Heart right ventricle (tissue), 16 donors: ENCODE measurements around the gene PRKAR1B. TPM values are rescaled to one million over a fixed set of nuclear protein-coding genes. Genes with fewer than 3 reads are reported as not detected.

ENCODE experiments used
- ATAC-seq, 8 donors: fragments of 200-7000 bp; cut with Tn5 transposase; one replicate each; pipeline ENCODE4 v1.9.1; 2020; ENCODE audit warnings: mild to moderate bottlenecking in 8 of 8, moderate library complexity in 8 of 8, moderate number of reproducible peaks in 1 of 8
- DNase-seq, 2 donors: peaks; one replicate each; pipeline ENCODE4 v3.0.0-alpha.2; 2020
- H3K27ac ChIP-seq, 10 donors: fragments of 200-600 bp; sonication (generic) in 2 of 10; one replicate each; pipeline versions ENCODE4 v1.5.0 to v1.8.0; 2020 to 2022; ENCODE audit warnings: mild to moderate bottlenecking in 3 of 10
- H3K27me3 ChIP-seq, 7 donors: fragments of 200-600 bp; one replicate each; pipeline ENCODE4 v1.8.0; 2021 to 2022; ENCODE audit warnings: mild to moderate bottlenecking in 2 of 7
- H3K36me3 ChIP-seq, 9 donors: fragments of 200-600 bp; sonication (generic) in 1 of 9; one replicate each; pipeline versions ENCODE4 v1.5.0 to v1.8.0; 2020 to 2022; ENCODE audit warnings: mild to moderate bottlenecking in 2 of 9
- H3K4me1 ChIP-seq, 9 donors: fragments of 200-600 bp; sonication (generic) in 1 of 9; one replicate each; pipeline versions ENCODE4 v1.5.0 to v1.8.0; 2020 to 2022; ENCODE audit warnings: mild to moderate bottlenecking in 4 of 9
- H3K4me3 ChIP-seq, 10 donors: fragments of 200-600 bp; sonication (generic) in 2 of 10; one replicate each; pipeline versions ENCODE4 v1.5.0 to v1.8.0; 2020 to 2022; ENCODE audit warnings: mild to moderate bottlenecking in 7 of 10, moderate library complexity in 2 of 10
- H3K9me3 ChIP-seq, 11 donors: fragments of 200-600 bp in 10 of 11; sonication (generic) in 2 of 11; one replicate each; pipeline versions ENCODE4 v1.5.0 to v1.8.0; 2013 to 2022; ENCODE audit warnings: mild to moderate bottlenecking in 2 of 11, control low read depth in 1 of 11, moderate library complexity in 1 of 11
- WGBS, 2 donors: extraction: QIAGEN DNeasy Blood & Tissue Kit; methylation state at CpG; one replicate each; pipeline ENCODE4 v1.1.7; 2013; ENCODE audit warnings: inconsistent platforms in 1 of 2; 5-methylcytosine and 5-hydroxymethylcytosine counted together
- intact Hi-C, 10 donors: fragments of 100-400 bp; cut with DNase I; formaldehyde crosslinking; loops; one replicate each; pipeline versions ENCODE4 v1.11.1 to v1.14.2; 2022
- polyA plus RNA-seq, 2 donors: library from polyadenylated mRNA; stranded (reverse); fragments of 200-250 nt; gene quantifications; one replicate each; pipeline ENCODE4 v1.2.3, GENCODE V29; 2013
- total RNA-seq, 10 donors: library from RNA; stranded (reverse); fragmentation: NEBNext Ultra II Directional in 3 of 10; extraction: Animal tissue kit (Norgen Biotek cat#: 25700) in 3 of 10; gene quantifications; one replicate each; pipeline versions ENCODE4 v1.2.1 to v1.2.4, GENCODE V29; 2021 to 2023
- TF ChIP-seq, protein P1 (sequence below), 9 donors: fragments of 200-600 bp; sonication (generic) in 2 of 9; IDR thresholded peaks; one replicate each; pipeline versions ENCODE4 v1.5.0 to v1.8.0; 2021 to 2022; ENCODE audit warnings: antibody characterized with exemption in 9 of 9, mild to moderate bottlenecking in 5 of 9, moderate library complexity in 1 of 9
- donor health status: Arrhythmogenic right ventricular cardiomyopathy.
- donor health status: ischemic (EF 13 %, LVEDD 7.1; RV severe dilation, severe dysfunction).
- donor health status: healthy with polysubstance abuse.
- donor health status: DM: no; HTN: yes; CAD: no.
- donor health status: DM: no; HTN: no; CAD: no.
- donor health status: ischemic (EF 25% LVEDD 6.9; RV normal size, moderate dysfunction).
- donor health status: ischemic (EF 25% LVEDD 5.7; RV mildly dilated, moderate dysfunction).
- donor health status: healthy.
- donor health status: DM: yes; HTN: yes; CAD: no.
- donor health status: Ischemic cardiomyopathy.
- donor health status: ischemic (EF 35%, LVEDD 5.7; RV mildly dilated, moderate dysfunction).
- donor health status: nonischemic (EF 11% LVEDD 7.7; RV severe dilation, severe dysfunction).
- donor health status: DM: yes; HTN: yes; CAD: no.
- donor health status: PGD.
- donor health status: ischemic (EF 29% LVEDD 5.4; RV normal size, mild dysfunction).
- donor health status: nonischemic (EF 23%, LVEDD 6.1; RV moderate dilation, normal function).

Gene PRKAR1B
- total and polyA plus RNA-seq, 12 donors, result 5.0 to 24.5 (median 20.6) TPM

DNA sequence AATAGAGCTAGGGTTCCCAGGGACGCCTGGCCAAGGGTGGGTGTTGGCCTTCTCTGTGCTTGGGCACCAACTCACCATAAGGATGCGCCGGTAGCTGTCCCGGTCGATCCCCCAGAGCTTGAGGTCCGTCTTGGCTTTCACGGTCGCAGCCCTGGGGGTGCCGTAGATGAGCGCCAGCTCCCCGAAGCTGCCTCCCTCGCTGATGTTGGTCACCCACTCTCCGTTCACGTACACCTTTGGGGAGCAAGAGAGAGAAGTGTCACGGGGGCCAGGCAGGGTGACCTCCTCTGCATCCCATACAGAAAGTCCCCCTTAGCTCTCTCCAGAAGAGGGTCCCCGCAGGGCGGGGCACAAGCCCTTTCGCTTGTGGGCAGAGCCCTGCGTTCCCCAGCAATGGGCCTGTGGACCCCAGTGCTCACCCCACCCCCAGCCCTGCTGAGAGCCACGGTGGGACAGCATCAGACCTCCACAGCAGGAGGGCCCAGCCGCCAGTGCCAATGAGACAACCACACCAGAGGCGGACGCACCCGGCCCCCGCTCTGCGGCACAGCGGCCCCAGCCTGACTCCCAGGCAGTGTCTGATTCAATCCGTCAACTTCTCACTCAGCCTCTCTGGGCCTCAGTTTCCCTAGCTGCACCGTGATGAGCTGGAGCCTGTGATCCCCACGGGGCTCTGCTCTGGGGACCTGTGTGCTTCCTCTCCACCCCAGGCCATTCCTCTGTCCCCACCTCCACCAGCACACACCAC is 130.8 kb downstream of the PRKAR1B start:
- no peaks in the 10 kb centered on the region for H3K27me3 ChIP-seq
- TF ChIP-seq, protein P1, sequence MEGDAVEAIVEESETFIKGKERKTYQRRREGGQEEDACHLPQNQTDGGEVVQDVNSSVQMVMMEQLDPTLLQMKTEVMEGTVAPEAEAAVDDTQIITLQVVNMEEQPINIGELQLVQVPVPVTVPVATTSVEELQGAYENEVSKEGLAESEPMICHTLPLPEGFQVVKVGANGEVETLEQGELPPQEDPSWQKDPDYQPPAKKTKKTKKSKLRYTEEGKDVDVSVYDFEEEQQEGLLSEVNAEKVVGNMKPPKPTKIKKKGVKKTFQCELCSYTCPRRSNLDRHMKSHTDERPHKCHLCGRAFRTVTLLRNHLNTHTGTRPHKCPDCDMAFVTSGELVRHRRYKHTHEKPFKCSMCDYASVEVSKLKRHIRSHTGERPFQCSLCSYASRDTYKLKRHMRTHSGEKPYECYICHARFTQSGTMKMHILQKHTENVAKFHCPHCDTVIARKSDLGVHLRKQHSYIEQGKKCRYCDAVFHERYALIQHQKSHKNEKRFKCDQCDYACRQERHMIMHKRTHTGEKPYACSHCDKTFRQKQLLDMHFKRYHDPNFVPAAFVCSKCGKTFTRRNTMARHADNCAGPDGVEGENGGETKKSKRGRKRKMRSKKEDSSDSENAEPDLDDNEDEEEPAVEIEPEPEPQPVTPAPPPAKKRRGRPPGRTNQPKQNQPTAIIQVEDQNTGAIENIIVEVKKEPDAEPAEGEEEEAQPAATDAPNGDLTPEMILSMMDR (IDR thresholded peaks at IDR 0.05), result no peak
- H3K4me1 ChIP-seq, result peaks cover 2 to 31% (median 17%) of the 10 kb centered on the region in 9 donors
- intact Hi-C loops, result no loop called here
- H3K36me3 ChIP-seq, result peaks cover 0 to 7% (median 0%) of the 10 kb centered on the region in 9 donors
- ATAC-seq, result no peak
- no peak overlapping the region for H3K27ac ChIP-seq
- peaks cover 0 to 5% (median 0%) of the 10 kb centered on the region in 11 donors for H3K9me3 ChIP-seq
- H3K4me3 ChIP-seq, result no peak overlapping the region
- DNase-seq, result no peak
- 95 to 96% methylated on average over 30 of the region's 30 CpGs for WGBS, 2 donors

DNA sequence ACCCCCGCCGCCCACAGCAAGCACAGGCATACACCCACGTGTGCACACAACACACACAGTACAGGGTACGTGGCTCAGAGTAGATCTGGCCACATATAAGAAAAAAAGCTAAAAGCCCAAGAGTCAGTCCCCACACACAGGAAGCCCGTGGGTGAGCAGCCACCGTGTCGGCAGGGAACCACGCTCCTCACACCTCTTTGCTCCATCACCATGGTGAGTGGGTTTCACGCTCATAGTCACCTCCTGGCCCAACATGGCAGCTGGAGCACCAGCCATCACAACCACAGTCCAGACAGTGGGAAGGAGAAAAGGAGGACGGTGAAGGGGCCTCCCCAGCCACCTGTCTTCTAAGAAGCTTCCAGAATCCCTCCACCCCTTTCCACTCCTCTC is 131.5 kb downstream of the PRKAR1B start:
- ATAC-seq, result no peak
- Histone ChIP-seq H3K9me3 (peaks cover 0 to 5% (median 0%) of the 10 kb centered on the region in 11 donors), H3K36me3 (peaks cover 0 to 7% (median 0%) of the 10 kb centered on the region in 9 donors), H3K4me1 (peaks cover 0 to 32% (median 14%) of the 10 kb centered on the region in 9 donors), H3K27me3 (no peaks in the 10 kb centered on the region), H3K27ac (no peak overlapping the region), H3K4me3 (no peak overlapping the region)
- intact Hi-C loops, result no loop called here
- no peak for DNase-seq
- TF ChIP-seq, protein P1 (IDR thresholded peaks at IDR 0.05), result no peak
- 94 to 97% methylated on average over 10 of the region's 10 CpGs for WGBS, 2 donors

DNA sequence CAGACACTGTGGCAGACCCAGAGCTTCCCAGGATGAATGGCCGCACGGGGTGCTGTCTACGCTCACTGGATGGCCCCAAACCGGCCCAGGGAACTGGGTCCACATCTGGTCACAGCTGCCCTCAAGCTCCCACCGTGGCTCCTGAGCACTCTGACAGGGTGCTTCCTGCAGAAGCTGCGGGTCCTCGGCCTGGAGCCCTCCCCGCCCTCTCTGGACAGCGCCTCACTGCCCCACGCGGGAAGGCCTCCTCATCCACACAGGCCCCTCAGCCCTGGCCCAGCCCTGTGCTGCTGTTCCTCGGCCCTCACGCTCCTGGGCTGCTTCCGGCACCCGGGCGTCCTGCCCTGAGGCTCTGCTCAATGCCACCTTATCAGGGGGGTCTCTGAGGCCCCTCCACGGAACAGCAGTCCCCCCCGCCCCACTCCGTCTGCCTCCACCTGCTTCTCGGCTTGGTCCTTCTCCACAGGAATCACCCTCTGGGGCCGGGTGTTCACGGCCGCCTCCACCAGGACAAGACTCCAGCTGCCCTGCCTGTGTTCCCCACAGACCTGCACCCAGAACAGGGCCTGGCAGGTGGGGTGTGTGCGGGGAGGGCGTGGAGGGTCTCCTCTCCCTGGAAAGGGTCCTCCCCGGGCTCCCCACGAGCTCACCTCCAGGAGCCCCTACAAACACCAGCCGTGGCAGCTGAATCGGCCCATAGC is 132.0 kb downstream of the PRKAR1B start:
- no peak overlapping the region for H3K27ac ChIP-seq
- H3K27me3 ChIP-seq, result no peaks in the 10 kb centered on the region
- peaks cover 0 to 5% (median 0%) of the 10 kb centered on the region in 11 donors for H3K9me3 ChIP-seq
- peaks cover 0 to 35% (median 14%) of the 10 kb centered on the region in 9 donors for H3K4me1 ChIP-seq
- 95 to 96% methylated on average over 29 of the region's 29 CpGs for WGBS, 2 donors
- intact Hi-C loops, result no loop called here
- DNase-seq, result no peak
- no peak overlapping the region for H3K4me3 ChIP-seq
- no peak for ATAC-seq
- TF ChIP-seq, protein P1 (IDR thresholded peaks at IDR 0.05), result no peak
- peaks cover 0 to 7% (median 0%) of the 10 kb centered on the region in 9 donors for H3K36me3 ChIP-seq

DNA sequence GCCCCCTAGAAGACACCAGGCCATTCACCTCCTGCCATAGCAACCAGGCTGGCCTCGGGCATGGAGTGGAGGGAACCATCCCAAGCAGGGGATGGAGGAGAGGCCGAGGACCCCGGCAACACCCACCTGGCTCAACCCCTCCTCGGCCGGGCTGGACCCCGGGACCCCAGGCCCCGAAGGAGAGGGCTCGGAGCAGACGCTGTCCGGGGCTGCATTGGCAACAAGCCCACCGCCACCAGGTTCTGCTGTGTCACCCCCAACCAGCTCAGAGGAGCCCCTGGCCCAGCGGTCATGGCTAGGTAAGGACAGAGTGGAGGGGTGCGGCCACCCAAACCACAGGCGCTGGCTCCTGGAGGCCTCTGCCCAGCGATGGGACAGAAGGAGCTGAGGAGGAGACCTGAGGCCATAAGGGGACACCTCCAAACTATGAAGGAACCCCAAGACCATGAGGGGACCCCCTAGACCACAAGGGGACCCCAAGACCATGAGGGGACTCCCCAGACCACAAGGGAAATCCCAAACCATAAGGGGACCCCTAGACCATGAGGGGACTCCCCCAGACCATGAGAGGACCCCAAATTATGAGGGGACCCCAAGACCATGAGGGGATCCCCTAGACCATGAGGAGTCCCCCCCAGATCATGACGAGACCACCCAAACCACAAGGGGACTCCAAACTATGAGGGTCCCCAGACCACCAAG is 132.7 kb downstream of the PRKAR1B start:
- Histone ChIP-seq H3K27me3 (no peaks in the 10 kb centered on the region), H3K27ac (peak overlapping the region in 2 of 10 donors; percentile 37 to 50), H3K9me3 (peaks cover 0 to 5% (median 0%) of the 10 kb centered on the region in 11 donors), H3K36me3 (peaks cover 0 to 7% (median 0%) of the 10 kb centered on the region in 9 donors), H3K4me3 (no peak overlapping the region), H3K4me1 (peaks cover 0 to 35% (median 14%) of the 10 kb centered on the region in 9 donors)
- TF ChIP-seq, protein P1 (IDR thresholded peaks at IDR 0.05), result no peak
- WGBS, 2 donors, result 96 to 98% methylated on average over 16 of the region's 16 CpGs
- no peak for DNase-seq
- peak in 1 of 8 donors; percentile 6 for ATAC-seq
- intact Hi-C loops, result no loop called here
